ENCODE data around the gene PRKG2.
"Not testable (repeated sequence)": the region's sequence is repeated elsewhere in the genome, so short reads cannot be mapped to it uniquely, and the experiment has no call there.

The PRKG2 gene

DNA sequence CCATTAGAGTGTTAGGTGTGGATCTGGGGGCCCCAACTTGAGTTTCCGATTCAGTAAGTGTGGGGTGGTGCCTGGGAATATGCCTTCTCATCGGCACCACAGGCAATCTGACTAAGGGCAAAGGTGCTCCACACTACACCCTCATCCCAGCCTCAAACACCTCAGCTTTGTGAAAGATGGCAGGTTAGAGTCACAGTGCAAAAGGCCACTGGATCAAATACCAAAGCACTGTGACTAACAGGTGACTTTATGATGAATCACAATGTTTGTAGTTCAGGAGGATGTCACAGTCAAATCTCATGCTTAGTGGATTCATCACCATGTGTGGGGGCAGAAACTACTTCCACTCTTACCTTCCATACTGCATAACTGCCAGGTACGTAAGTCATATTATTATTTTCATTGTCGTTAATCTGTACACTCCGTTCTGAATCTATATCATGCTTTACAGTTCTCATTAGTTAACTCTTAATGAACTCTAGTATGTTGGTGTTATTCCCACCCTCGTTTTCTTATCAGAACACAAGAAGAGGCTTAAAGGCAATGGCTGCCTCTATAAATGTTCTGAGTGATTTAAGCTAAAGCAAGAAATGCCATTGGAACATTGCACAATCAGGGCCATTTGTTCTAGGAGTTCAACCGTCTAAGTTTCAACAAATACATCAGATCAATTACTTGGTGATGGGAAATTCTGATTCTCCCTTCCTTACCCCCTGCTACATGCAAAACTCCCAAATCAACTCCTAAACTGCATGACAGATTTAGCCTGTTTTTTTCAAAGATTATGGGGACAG lies 50.2 kb downstream of the PRKG2 start:
- H3K27me3 ChIP-seq (replicated peaks in 2 of 5; ENCODE audit: control insufficient read depth in 4 of 5, insufficient read depth in 5 of 5, low read length in 4 of 5), result no peaks in the 10 kb centered on the region
- DNase-seq, result no peak
- no peak overlapping the region for H3K4me3 ChIP-seq (ENCODE audit: control insufficient read depth in 1 of 7, extremely low read depth in 1 of 7, insufficient read depth in 4 of 7, low read depth in 2 of 7, low read length in 6 of 7)
- WGBS (ENCODE audit: insufficient coverage), result 83% methylated on average over 1 of the region's 7 CpGs
- ChIA-PET CTCF (no interaction called here), POLR2A (no interaction called here)
- H3K4me1 ChIP-seq (ENCODE audit: control extremely low read depth in 1 of 4, control insufficient read depth in 4 of 4, insufficient read depth in 4 of 4, low read length in 3 of 4), result peaks cover 0 to 18% (median 5%) of the 10 kb centered on the region in 4 experiments
- peaks cover 0 to 47% (median 13%) of the 10 kb centered on the region in 4 experiments for H3K36me3 ChIP-seq (ENCODE audit: control insufficient read depth in 4 of 4, insufficient read depth in 4 of 4, low read length in 3 of 4)
- H3K27ac ChIP-seq (ENCODE audit: insufficient read depth in 1 of 2, low read depth in 1 of 2, low read length in 2 of 2, poor library complexity in 1 of 2, severe bottlenecking in 2 of 2), result no peak overlapping the region
- H3K9me3 ChIP-seq (ENCODE audit: control extremely low read depth in 1 of 5, control insufficient read depth in 4 of 5, insufficient read depth in 2 of 5, low read depth in 1 of 5, low read length in 4 of 5), result no peaks in the 10 kb centered on the region

DNA sequence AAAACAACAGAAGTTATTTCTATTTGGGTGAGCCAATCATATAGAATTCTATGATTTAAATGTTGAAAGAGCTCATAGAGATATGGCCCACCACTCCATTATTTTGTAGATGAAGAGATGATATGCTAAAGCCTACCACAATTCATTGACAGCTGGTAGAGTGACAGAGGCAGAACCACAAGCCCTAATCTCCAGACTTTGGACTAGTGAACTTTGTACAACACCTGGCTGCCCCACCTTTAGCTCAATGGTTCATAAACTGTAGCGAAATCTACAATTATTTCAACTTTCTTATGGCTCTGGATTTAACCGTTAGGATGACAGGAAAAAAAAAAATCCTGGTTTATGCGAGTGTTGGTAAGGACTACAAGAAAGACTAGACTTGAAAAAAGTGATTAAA lies 50.9 kb downstream of the PRKG2 start:
- no peaks in the 10 kb centered on the region for H3K9me3 ChIP-seq (ENCODE audit: control extremely low read depth in 1 of 5, control insufficient read depth in 4 of 5, insufficient read depth in 2 of 5, low read depth in 1 of 5, low read length in 4 of 5)
- peaks cover 0 to 42% (median 12%) of the 10 kb centered on the region in 4 experiments for H3K36me3 ChIP-seq (ENCODE audit: control insufficient read depth in 4 of 4, insufficient read depth in 4 of 4, low read length in 3 of 4)
- ChIA-PET CTCF (no interaction called here), POLR2A (no interaction called here)
- H3K27me3 ChIP-seq (replicated peaks in 2 of 5; ENCODE audit: control insufficient read depth in 4 of 5, insufficient read depth in 5 of 5, low read length in 4 of 5), result no peaks in the 10 kb centered on the region
- H3K4me1 ChIP-seq (ENCODE audit: control extremely low read depth in 1 of 4, control insufficient read depth in 4 of 4, insufficient read depth in 4 of 4, low read length in 3 of 4), result peaks cover 0 to 18% (median 5%) of the 10 kb centered on the region in 4 experiments
- H3K4me3 ChIP-seq (ENCODE audit: control insufficient read depth in 1 of 7, extremely low read depth in 1 of 7, insufficient read depth in 4 of 7, low read depth in 2 of 7, low read length in 6 of 7), result no peak overlapping the region
- no CpG with 5 or more reads among the region's 3 CpGs for WGBS (ENCODE audit: insufficient coverage)
- no peak overlapping the region for H3K27ac ChIP-seq (ENCODE audit: insufficient read depth in 1 of 2, low read depth in 1 of 2, low read length in 2 of 2, poor library complexity in 1 of 2, severe bottlenecking in 2 of 2)
- no peak for DNase-seq

DNA sequence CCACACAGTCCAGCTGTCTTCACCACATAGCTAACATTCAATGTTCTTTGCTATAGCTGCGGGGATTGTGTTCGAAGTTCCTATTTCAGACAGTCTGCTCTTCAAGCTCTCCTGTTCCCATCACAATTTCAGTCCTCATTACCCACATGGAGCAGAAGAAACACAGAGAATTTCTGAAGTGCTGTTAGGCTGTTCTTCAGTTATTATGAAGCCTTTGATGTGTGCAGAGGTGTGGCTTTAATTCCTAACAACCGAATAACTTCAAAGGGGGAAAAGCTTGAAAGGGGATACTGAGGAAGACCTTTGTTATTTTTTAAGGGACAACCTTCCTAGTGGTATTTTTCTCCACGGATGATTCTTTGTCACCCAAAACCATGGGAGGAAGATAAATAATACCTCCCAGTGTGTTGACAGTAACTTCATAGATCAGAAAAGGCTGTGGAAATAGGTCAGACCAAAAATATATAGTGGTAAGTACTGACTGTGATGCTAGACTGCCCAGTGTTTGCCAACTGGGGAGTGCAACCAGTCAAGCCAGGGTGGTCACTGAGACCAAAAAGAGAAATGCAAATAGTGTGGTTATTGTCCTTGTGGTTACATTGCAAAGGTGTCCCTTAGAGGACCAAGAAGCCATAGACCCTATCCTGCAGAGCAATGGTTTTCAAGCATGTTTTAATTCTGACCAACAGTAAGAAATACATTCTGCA lies 52.1 kb downstream of the PRKG2 start:
- Histone ChIP-seq H3K27me3 (replicated peaks in 2 of 5; ENCODE audit: control insufficient read depth in 4 of 5, insufficient read depth in 5 of 5, low read length in 4 of 5) (no peaks in the 10 kb centered on the region), H3K36me3 (ENCODE audit: control insufficient read depth in 4 of 4, insufficient read depth in 4 of 4, low read length in 3 of 4) (peaks cover 0 to 40% (median 12%) of the 10 kb centered on the region in 4 experiments), H3K4me3 (ENCODE audit: control insufficient read depth in 1 of 7, extremely low read depth in 1 of 7, insufficient read depth in 4 of 7, low read depth in 2 of 7, low read length in 6 of 7) (no peak overlapping the region), H3K27ac (ENCODE audit: insufficient read depth in 1 of 2, low read depth in 1 of 2, low read length in 2 of 2, poor library complexity in 1 of 2, severe bottlenecking in 2 of 2) (no peak overlapping the region), H3K9me3 (ENCODE audit: control extremely low read depth in 1 of 5, control insufficient read depth in 4 of 5, insufficient read depth in 2 of 5, low read depth in 1 of 5, low read length in 4 of 5) (no peaks in the 10 kb centered on the region), H3K4me1 (ENCODE audit: control extremely low read depth in 1 of 4, control insufficient read depth in 4 of 4, insufficient read depth in 4 of 4, low read length in 3 of 4) (peaks cover 0 to 18% (median 5%) of the 10 kb centered on the region in 4 experiments)
- WGBS (ENCODE audit: insufficient coverage), result 90% methylated on average over 4 of the region's 4 CpGs
- DNase-seq, result no peak
- ChIA-PET POLR2A (interaction anchor here (0.6 kb wide), 1 partner anchor 148 kb away, joined by 3 read pairs; no protein-coding TSS in a partner anchor), CTCF (no interaction called here)

DNA sequence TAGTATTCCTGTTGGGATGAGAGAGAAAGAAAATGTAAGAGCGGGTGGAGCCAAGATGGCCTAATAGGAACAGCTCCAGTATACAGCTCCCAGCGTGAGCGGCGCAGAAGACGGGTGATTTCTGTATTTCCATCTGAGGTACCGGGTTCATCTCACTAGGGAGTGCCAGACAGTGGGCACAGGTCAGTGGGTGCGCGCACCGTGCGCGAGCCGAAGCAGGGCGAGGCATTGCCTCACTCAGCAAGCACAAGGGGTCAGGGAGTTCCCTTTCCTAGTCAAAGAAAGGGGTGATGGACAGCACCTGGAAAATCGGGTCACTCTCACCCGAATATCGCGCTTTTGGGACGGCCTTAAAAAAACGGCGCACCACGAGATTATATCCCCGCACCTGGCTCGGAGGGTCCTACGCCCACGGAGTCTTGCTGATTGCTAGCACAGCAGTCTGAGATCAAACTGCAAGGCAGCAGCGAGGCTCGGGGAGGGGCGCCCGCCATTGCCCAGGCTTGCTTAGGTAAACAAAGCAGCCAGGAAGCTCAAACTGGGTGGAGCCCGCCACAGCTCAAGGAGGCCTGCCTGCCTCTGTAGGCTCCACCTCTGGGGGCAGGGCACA lies 61.2 kb downstream of the PRKG2 start:
- H3K4me1 ChIP-seq (ENCODE audit: control extremely low read depth in 1 of 4, control insufficient read depth in 4 of 4, insufficient read depth in 4 of 4, low read length in 3 of 4); H3K27ac ChIP-seq (ENCODE audit: insufficient read depth in 1 of 2, low read depth in 1 of 2, low read length in 2 of 2, poor library complexity in 1 of 2, severe bottlenecking in 2 of 2); H3K27me3 ChIP-seq (replicated peaks in 2 of 5; ENCODE audit: control insufficient read depth in 4 of 5, insufficient read depth in 5 of 5, low read length in 4 of 5); H3K9me3 ChIP-seq (ENCODE audit: control extremely low read depth in 1 of 5, control insufficient read depth in 4 of 5, insufficient read depth in 2 of 5, low read depth in 1 of 5, low read length in 4 of 5): not testable (repeated sequence)
- DNase-seq, result peak in 2 of 3 donors; percentile 10 to 60
- ChIA-PET CTCF (interaction anchor here (1.8 kb wide), 1 partner anchor 52 kb away, joined by 4 read pairs; no protein-coding TSS in a partner anchor), POLR2A (interaction anchor here (0.7 kb wide), 1 partner anchor 17 kb away, joined by 3 read pairs; no protein-coding TSS in a partner anchor)
- 18% methylated on average over 18 of the region's 30 CpGs for WGBS (ENCODE audit: insufficient coverage)
- Histone ChIP-seq H3K36me3 (ENCODE audit: control insufficient read depth in 4 of 4, insufficient read depth in 4 of 4, low read length in 3 of 4) (peaks cover 0 to 27% (median under 1%) of the 10 kb centered on the region in 4 experiments), H3K4me3 (ENCODE audit: control insufficient read depth in 1 of 7, extremely low read depth in 1 of 7, insufficient read depth in 4 of 7, low read depth in 2 of 7, low read length in 6 of 7) (peak overlapping the region in 5 of 7 experiments; percentile 23 to 66 (median 52))

DNA sequence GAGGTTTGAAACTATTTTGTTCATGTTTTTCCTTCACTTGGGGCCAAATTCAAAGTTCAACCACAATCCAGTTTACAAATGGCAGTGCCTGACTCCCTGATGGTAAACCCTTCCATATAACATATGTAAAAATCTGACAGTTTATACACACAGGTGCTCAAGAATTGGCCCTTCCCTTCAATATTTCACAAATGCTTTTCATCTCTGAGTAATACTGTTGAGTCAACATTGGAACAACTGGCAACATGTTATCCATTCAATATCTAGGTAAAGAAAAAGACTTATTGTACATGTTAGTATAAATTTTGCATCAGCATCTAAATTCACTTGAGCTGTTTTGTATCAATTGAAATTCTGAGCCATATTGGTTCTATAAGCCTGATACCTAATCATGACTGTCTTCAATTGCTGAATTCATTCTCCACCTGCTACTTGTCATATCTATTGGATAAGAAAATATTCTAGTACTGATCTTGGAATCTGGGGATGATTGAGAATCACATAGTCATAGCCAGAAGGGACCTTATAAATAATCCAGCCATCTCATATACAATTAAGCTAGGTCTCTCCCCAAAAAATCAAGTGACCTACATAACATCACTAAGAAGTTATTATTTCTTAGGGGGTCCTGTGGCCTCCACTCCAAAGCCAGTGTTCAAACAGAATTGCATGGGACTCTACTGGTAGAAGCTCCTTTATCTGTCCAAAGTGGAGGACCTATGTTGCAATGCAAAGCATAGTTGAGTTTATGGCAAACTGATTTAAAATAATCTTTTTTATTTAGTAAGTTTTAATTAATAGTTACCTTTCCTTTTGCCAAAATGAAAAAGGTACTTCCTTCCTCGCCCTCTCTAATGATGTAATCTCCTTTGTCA lies 61.9 kb downstream of the PRKG2 start:
- Histone ChIP-seq H3K27me3 (replicated peaks in 2 of 5; ENCODE audit: control insufficient read depth in 4 of 5, insufficient read depth in 5 of 5, low read length in 4 of 5) (no peaks in the 10 kb centered on the region), H3K36me3 (ENCODE audit: control insufficient read depth in 4 of 4, insufficient read depth in 4 of 4, low read length in 3 of 4) (peaks cover 0 to 31% (median 2%) of the 10 kb centered on the region in 4 experiments), H3K4me1 (ENCODE audit: control extremely low read depth in 1 of 4, control insufficient read depth in 4 of 4, insufficient read depth in 4 of 4, low read length in 3 of 4) (no peaks in the 10 kb centered on the region), H3K9me3 (ENCODE audit: control extremely low read depth in 1 of 5, control insufficient read depth in 4 of 5, insufficient read depth in 2 of 5, low read depth in 1 of 5, low read length in 4 of 5) (no peaks in the 10 kb centered on the region), H3K27ac (ENCODE audit: insufficient read depth in 1 of 2, low read depth in 1 of 2, low read length in 2 of 2, poor library complexity in 1 of 2, severe bottlenecking in 2 of 2) (no peak overlapping the region), H3K4me3 (ENCODE audit: control insufficient read depth in 1 of 7, extremely low read depth in 1 of 7, insufficient read depth in 4 of 7, low read depth in 2 of 7, low read length in 6 of 7) (peak overlapping the region in 2 of 7 experiments; percentile 63 to 66)
- ChIA-PET CTCF (interaction anchor here (0.9 to 1.8 kb wide), 2 partner anchors 53 to 108 kb away, joined by 3 to 4 read pairs; no protein-coding TSS in a partner anchor), POLR2A (no interaction called here)
- DNase-seq, result no peak
- WGBS (ENCODE audit: insufficient coverage), result 78% methylated on average over 1 of the region's 1 CpG

GRCh38 chr4:81149976-81150375 lies 65.0 kb downstream of the PRKG2 start:
- DNase-seq, result no peak
- no peak overlapping the region for H3K4me3 ChIP-seq (ENCODE audit: control insufficient read depth in 1 of 7, extremely low read depth in 1 of 7, insufficient read depth in 4 of 7, low read depth in 2 of 7, low read length in 6 of 7)
- peaks cover 0 to 48% (median 2%) of the 10 kb centered on the region in 4 experiments for H3K36me3 ChIP-seq (ENCODE audit: control insufficient read depth in 4 of 4, insufficient read depth in 4 of 4, low read length in 3 of 4)
- H3K27ac ChIP-seq (ENCODE audit: insufficient read depth in 1 of 2, low read depth in 1 of 2, low read length in 2 of 2, poor library complexity in 1 of 2, severe bottlenecking in 2 of 2), result no peak overlapping the region
- CTCF ChIA-PET, result interaction anchor here (0.8 kb wide), 1 partner anchor 9 kb away, joined by 3 read pairs; no protein-coding TSS in a partner anchor
- no peaks in the 10 kb centered on the region for H3K9me3 ChIP-seq (ENCODE audit: control extremely low read depth in 1 of 5, control insufficient read depth in 4 of 5, insufficient read depth in 2 of 5, low read depth in 1 of 5, low read length in 4 of 5)
- no peaks in the 10 kb centered on the region for H3K27me3 ChIP-seq (replicated peaks in 2 of 5; ENCODE audit: control insufficient read depth in 4 of 5, insufficient read depth in 5 of 5, low read length in 4 of 5)
- POLR2A ChIA-PET, result no interaction called here
- H3K4me1 ChIP-seq (ENCODE audit: control extremely low read depth in 1 of 4, control insufficient read depth in 4 of 4, insufficient read depth in 4 of 4, low read length in 3 of 4), result no peaks in the 10 kb centered on the region

Measured in common myeloid progenitor, CD34-positive (primary cell).